Stimulated activated CD4-positive, alpha-beta T cell treated with anti-CD3 and anti-CD28 coated beads, TNF-alpha, amount 100 ng/mL, for 48 hours (primary cell): ENCODE results near the gene ZBTB8OS.
"Not testable (repeated sequence)": the region's sequence is repeated elsewhere in the genome, so short reads cannot be mapped to it uniquely, and the experiment has no call there.

Experiments
- DNase-seq, 3 donors: peaks; one replicate each; pipeline ENCODE4 v3.0.0-alpha.2; 2020; ENCODE audit warnings: low read depth in 3 of 3

The ZBTB8OS gene

DNA sequence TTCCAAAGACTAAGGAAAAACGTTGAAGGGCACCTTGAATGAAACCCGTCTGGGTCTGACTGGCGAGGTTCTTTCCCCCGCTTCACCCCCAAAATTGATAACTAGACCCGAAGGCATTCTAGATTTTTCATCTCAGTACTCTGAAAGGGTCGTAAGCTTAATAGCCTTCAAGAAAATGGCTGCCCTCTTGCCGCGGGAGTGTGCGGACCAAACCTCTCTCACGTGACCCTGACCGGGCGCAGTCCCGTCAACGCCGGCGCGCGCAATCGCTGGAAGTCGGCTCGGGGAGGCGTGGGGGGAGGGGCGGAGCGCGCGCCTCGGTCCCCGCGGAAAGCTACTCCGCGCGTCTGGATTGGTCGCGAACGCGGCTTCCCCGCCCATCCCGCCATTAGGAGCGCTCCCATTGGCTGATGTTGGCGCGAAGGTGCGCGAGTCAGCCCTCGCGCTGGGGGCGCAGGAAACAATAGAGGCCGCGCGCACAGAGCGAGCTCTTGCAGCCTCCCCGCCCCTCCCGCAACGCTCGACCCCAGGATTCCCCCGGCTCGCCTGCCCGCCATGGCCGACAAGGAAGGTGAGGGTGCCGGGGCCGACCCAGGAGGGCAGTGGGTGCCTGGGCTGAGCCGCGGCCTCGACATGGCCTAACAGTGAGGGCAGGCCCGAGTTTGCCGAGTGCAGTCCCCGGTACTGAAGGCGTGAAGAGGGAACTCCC lies 556 bp upstream of the ZBTB8OS start, which contains the start of gene RBBP4:
Gene RBBP4 (plus strand): TSS at position 457 of the 709 bp plus-strand sequence. CDS start 99 bp downstream, at position 556.
- DNase-seq = peak; percentile 96 to 99 (median 98)

DNA sequence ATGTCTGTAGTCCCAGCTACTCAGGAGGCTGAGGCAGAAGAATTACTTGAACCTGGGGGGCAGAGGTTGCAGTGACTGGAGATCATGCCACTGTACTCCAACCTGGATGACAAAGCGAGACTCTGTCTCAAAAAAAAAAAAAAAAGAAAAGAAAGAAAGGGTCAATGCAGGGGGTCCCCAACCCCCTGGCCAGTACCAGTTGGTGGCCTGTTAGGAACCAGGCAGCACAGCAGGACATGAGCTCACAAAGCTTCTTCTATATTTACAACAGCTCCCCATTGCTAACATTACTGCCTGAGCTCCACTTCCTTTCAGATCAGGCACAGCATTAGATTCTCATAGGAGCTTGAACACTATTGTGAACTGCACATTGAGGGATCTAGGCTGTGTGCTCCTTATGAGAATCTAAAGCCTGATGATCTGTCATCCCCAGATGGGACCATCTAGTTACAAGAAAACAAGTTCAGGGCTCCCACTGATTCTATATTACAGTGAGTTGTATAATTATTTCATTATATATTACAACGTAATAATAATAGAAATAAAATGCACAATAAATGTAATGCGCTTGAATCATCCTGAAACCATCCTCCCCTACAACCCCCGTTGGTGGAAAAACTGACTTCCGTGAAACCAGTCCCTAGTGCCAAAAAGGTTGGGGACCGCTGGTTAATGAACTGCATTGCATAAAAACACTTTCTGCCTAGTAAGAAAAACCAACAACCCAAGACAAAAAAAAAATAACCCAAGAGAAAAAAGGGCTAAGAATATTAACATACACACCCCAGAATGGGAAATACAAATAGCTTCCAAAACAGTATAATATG lies 2.8 kb downstream of the ZBTB8OS start:
- no peak for DNase-seq

DNA sequence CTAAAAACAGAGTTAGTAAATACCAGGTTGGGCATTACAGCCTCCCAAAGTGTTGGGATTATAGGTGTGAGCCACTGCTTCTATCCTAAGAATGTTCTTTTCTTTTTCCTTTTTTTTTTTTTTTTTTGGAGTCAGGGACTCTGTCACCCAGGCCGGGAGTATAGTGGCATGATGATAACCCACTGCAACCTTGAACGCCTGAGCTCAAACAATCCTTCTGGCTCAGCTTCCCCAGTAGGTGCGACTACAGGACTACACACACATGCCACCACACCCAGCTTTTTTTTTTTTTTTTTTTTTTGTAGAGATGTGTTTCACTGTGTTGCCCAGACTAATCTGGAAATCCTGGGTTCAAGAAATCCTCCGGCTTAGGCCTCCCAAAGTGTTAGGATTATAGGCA lies 5.9 kb downstream of the ZBTB8OS start:
- DNase-seq = no peak

DNA sequence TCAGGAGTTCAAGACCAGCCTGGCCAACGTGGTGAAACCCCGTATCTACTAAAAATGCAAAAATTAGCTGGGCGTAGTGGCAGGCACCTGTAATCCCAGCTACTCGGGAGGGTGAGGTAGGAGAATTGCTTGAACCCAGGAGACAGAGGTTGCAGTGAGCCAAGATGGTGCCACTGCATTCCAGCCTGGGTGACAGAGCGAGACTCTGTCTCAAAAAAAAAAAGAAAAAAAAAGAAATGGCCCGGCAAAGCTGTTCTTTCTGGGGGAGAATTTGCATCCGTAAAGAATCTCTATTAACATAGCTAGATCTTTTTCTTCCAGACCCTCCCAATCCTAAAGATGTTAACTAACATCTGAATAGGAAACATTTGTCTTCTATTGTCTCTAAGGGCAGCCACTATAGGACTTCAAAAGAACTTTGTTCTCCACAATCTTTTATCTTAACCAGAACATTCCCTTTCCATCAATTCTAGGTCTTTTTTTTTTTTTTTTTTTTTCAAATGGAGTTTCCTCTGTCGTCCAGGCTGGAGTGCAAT lies 8.0 kb downstream of the ZBTB8OS start:
- DNase-seq = not testable (repeated sequence)

DNA sequence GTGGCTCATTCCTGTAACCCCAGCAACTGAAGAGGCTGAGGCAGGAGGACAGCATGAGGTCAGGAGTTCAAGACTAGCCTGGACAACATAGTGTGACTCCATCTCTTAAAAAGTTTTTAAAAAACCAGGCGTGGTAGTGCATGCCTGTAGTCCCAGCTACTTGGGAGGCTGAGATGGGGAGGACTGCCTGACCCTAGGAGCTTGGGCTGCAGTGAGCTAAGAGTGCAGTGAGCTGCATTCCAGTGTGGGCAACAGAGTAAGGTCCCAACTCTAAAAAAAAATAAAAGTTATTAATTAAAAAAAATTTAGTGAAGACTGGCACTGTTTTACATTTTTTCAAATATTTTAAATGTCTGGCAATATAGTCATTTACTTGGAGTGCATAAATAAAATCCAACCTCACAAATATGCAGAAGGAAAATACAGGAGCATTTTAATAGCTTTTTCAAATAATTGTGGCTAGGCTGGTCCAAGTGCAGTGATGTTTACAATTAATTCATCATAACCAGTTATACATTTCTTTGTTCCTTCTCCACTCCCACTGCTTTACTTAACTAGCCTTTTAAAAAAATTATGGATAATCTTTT lies 10.8 kb downstream of the ZBTB8OS start:
- DNase-seq = no peak

DNA sequence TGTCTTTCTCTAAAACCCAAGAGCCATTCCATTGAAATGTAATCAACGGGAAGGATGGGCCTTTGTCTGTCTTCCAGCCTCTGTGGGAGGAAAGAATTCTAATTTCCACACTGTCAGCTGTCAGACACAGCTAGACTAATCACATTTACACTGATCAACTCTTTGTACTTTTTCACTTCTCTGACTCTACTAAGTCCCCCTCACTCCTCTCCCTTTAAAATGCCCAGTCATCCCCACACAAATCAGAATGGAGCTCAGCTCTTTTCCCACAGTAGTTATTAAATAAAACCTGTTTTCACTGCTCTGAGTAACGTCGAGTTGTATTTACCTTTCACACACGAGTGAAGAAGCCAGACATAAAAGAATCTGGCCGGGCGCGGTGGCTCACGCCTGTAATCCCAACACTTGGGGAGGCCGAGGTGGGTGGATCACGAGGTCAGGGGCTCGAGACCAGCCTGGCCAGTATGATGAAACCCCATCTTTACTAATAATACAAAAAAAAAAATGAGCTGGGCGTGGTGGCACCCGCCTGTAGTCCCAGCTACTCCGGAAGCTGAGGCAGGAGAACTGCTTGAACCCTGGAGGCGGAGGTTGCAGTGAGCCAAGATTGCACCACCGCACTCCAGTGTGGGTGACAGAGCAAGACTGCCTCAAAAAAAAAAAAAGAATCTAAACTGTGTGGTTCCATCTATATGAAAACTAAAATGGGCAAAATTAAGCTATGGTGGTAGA lies 13.3 kb downstream of the ZBTB8OS start:
- no peak for DNase-seq

DNA sequence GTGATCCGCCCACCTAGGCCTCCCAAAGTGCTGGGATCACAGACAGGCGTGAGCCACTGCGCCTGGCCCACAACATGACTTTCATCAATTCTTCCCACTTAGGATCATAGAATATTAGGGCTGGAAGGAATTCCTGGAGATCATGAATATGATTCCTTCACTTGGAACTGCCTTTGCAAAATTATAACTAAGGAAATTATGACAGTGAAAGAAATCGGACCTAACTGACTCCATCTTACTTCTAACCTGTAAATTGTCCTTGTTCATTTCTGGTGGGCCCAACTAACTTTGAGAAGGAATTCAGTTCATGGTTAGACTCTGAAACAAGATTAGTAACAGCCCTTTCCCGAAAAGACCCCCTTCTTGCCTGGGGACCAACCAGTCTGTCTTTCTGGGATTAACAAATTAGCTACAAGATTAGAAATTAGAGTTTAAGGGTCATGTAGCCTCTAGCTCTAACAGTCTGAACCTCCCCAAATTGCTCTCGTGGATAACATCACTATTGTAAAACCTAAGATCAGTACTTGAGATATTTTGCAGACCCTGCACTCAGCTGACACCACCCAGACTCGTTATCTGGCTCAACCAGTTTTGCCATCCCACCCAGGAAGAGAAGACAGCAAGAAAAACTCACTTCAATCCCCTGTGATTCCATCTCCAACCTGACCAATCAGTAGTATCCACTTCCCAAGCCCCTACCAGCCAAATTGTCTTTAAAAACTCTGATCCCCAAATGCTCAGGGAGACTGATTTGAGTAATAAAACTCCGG lies 14.7 kb downstream of the ZBTB8OS start:
- no peak for DNase-seq

DNA sequence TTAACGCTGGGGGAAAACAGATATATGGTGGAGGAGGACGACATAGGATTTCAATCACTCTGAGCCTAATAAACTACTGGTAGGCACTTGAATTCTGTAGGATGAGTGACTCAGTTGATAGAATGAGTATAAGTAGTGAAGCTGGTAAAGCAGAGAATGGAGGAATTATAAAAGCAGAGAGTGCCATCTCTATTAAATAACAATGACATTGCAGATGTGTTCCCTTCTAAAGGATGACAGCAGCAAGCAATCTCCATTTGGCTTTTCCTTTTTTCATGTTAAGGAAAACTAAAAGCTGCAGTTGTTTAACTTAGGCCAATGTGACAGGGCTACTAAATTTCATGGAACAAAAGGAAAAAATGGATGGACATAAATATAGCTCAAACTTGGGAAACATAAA lies 17.5 kb downstream of the ZBTB8OS start:
- no peak for DNase-seq

DNA sequence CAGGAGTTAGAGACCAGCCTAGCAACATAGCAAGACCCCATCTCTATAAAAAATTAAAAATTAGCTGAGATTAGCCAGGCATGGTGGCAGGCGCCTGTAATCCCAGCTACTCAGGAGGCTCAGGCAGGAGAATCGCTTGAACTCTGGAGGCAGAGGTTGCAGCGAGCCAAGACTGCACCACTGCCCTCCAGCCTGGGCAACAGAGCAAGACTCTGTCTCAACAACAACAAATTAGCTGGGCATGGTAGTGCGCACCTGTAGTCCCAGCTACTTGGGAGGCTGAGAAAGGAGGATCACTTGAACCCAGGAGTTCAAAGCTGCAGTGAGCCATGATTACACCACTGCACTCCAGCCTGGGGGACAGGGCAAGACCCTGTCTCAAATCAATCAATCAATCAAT lies 20.2 kb downstream of the ZBTB8OS start:
- not testable (repeated sequence) for DNase-seq

DNA sequence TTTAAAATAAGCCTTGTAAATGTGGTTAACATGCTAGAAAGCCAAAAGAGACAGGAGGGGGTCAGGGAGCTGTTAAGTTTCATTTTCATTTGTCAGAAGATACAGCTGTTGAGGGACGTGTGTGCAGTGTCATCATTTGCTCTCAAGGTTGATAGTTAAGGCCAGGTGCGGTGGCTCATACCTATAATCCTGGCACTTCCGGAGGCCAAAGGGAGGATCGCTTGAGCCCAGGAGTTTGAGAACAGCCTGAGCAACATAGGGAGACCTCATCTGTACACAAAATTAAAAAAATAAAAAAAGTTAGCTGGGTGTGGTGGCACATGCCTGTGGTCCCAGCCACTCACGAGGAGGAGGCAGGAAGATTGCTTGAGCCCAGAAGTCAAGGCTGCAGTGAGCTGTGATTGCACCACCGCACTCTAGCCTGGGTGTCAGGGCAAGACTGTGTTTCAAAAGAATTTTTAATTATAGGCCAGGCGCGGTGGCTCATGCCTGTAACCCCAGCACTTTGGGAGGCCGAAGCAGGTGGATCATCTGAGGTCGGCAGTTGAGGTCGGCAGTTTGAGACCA lies 22.7 kb downstream of the ZBTB8OS start:
- no peak for DNase-seq

DNA sequence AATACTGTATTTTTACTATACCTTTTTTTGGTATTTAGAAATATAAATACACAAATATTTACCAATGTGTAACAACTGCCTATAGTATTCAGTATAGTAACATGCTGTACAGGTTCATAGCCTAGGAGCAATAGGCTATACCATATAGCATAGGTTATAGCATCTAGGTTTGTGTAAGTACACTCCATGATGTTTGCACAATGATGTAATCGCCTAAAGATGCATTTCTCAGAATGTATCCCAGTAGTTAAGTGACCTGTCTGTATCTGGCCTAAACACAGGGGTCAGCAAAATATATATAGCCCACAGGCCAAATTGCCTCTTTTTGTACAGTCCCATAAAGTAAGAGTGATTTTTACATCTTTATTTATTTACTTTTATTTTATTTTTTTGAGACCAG lies 24.2 kb downstream of the ZBTB8OS start:
- no peak for DNase-seq

DNA sequence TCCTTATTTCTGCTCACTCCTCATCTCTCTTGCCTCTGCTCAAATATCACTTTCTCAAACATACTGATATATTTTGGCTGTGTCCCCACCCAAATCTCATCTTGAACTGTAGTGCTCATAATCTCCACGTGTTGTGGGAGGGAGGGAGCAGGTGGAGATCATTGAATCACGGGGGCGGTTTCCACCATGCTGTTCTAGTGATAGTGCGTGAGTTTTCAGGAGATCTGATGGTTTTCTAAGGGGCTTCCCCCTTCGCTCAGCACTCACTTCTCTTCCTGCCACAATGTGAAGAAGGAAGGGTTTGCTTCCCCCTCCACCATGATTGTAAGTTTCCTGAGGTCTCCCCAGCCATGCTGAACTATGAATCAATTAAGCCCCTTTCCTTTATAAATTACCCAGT lies 26.6 kb downstream of the ZBTB8OS start:
- peak in 2 of 3 donors; percentile 27 to 40 for DNase-seq

DNA sequence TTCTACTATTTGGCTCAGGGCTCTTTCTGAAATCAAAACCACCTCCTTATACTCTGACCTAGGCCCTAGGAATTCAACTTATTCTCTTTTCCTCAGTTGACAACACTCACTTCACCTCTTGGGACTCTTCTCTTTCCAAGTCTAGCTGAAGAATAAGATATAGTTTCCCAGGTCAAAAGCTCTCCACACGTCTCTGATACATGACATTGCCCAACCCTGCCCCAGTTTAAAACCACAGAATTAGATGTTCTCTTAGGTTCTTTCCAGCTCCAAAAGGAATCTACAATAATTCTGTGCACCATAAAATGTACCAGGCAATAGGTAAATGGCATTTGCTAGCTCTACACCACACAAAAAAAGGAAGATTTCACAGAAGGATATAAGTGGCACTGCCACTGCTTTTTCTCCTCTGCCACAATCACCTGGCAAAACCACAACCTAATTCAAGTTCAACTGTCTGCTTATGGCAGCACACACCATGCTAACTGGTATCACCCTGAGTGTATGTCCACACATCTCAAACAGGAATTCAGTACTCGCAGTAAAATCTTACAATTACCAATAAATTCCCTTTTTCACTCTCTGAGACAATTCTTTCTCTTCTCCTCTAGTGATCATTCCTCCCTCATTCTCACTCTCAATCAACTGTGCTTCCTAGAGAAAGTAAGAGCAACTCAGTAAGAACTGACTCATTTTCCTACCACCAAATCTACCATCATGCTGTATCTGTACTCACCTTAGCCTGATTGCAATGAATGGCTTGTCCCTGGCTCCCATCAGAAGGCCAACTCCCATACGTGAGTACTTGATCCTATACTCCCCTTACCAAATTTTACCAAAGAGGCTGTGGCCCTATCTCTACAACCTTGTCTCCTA lies 27.3 kb downstream of the ZBTB8OS start:
- no peak for DNase-seq

DNA sequence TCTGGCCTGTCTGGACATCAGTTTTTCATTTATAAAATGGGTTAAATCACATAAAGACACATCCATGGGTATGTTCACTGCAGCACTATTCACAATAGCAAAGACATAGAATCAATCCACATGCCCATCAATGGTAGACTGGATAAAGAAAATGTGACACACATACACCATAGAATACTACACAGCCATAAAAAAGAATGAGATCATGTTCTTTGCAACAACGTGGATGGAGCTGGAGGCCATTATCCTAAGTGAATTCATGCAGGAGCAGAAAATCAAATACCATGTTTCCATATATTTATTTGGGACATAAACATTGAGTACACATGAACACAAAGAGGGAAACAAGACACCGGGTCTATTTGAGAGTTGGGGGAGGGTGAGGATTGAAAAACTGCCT lies 28.1 kb downstream of the ZBTB8OS start:
- no peak for DNase-seq

DNA sequence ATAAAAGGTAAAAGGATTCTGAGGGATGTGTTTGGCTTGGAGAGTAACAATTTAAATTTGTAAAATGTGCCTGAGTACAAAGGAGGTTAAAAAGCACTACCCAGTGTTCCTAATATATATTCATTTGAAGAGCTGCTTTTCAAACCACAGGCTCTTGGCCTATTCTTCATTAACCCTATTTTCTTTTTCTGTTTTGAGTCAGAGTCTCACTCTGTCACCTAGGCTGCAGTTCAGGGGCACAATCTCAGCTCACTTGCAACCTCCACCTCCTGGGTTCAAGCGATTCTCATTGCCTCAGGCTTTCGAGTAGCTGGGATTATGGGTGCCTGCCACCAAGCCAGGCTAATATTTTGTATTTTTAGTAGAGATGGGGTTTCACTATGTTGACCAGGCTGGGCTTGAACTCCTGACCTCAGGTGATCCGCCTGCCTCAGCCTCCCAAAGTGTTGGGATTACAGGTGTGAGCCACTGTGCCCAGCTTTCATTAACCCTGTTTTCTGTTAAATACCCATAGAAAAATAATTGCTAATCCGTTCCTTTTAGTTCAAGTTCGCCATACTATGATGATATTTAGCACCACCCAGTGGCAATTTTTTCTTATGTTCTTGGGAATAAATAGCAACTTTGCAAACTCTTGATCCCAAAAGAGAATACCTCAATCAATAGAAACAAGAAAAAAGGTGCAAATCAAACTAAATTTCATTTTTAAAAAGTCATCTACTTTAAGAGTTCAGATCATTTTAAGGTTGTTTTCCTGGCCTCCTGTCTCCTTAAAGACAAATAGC lies 30.5 kb downstream of the ZBTB8OS start:
- DNase-seq = no peak

DNA sequence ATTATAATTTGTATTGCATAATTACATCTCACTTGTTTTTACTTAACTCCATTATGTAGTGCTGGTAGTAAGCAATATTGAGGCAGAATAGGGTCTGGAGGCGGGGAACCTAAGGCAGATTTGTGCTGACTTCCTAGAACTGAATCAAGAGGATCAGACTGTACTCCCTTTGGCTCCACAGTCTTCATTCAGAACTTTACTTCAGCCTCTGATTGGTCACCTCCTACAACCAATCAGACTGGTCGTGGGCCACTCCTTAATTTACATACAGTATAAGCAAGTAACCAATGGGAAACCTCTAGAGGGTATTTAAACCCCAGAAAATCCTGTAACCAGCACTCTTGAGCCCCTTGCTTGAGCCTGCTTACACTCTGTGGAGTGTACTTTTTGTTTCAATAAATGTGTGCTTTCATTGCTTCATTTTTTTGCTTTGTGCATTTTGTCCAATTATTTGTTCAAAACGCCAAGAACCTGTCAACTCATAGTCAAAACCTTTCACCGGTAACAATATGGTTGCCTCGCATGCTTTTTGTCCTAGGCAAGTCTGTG lies 31.6 kb downstream of the ZBTB8OS start:
- no peak for DNase-seq

DNA sequence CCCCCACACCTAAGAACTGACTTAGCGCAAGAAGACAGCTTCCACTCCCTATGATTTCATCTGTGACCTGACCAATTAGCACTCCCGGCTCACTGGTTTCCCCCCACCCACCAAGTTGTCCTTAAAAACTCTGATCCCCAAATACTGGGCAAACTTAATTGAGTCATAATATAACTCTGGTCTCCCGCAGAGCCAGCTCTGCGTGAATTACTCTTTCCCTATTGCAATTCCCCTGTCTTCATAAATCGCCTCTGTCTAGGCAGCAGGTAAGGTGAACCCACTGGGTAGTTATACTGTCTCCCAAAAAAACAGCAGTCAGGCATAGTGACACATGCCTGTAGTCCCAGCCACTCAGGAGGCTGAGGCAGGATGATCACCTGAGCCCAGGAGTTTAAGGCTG lies 36.9 kb downstream of the ZBTB8OS start:
- DNase-seq = no peak

DNA sequence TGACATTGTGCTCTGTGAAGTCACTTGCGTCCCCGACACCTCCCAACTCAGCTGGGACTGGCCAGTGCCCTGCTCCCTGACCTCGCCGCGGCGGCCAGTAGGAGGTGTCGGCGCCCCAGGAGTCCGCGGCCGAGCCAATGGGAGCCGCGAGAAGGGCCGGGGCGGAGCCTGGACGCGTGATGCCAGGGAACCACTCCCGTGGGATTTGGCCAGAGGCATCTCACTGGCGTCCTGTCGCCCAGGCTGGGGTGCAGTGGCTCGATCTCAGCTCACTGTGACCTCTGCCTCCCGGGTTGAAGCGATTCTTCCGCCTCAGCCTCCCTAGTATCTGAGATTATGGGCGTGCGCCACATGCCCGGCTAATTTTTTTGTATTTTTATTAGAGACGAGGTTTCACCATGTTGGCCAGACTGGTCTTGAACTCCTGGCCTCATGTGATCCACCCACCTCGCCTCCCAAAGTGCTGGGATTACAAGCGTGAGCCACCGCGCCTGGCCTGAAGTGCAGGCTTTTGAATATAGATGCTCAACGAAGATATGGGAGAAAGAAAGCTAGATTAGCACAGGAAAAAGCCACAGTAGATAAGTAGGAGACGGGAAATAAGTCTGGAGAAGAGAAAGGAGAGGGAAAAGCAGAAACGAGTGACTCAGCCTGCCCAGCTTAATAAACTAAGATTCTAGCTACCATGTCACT lies 38.0 kb downstream of the ZBTB8OS start:
- peak; percentile 21 to 35 (median 24) for DNase-seq
